HG02852 (cell line): ENCODE data around the gene PLD5.
"Not testable (repeated sequence)": the region's sequence is repeated elsewhere in the genome, so short reads cannot be mapped to it uniquely, and the experiment has no call there.

Source experiments
- ATAC-seq: cut with Tn5 transposase; IDR thresholded peaks from one replicate; pipeline ENCODE4 v1.9.1; 2021; ENCODE audit warnings: mild to moderate bottlenecking, moderate library complexity; ENCODE audit not compliant: unreplicated experiment

Gene PLD5

DNA sequence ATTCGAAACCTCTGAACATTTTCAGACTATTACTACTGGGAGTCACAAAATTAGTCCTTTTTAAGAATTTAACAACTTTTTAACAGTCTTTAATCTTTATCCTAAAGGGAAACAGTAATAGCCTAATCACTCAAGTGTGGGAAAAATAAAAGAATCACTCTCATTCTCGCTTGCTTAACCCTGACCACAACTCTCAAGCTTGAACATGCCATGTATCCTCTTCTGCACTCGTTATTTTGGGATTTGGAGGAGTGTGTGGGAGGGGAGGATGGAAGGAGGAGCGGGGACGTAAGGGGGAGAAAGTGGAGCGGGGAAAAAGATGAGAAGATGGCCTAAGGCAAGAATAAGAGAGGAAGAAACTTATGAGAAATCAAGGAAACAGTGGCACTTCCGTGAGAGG lies 215.8 kb downstream of the PLD5 start:
- ATAC-seq, result not testable (repeated sequence)

DNA sequence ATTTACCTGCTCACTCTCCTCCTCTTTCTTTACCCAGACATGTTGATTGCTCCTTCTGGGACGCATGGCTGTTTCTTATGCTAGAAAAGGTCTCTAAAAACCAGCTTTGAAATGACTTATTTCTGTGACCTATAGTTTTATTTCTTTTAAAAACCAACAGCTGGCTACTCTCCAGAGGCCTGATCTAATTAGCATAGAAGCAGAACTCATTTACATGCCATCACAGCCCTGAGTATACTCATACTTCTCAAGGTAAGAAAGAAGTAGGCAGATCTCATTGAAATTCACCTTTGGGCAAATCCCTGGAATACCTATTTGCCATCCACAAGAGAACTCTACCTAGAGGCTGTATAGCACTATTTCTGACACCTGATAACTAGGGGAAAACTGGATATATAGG lies 230.7 kb downstream of the PLD5 start:
- not testable (repeated sequence) for ATAC-seq

DNA sequence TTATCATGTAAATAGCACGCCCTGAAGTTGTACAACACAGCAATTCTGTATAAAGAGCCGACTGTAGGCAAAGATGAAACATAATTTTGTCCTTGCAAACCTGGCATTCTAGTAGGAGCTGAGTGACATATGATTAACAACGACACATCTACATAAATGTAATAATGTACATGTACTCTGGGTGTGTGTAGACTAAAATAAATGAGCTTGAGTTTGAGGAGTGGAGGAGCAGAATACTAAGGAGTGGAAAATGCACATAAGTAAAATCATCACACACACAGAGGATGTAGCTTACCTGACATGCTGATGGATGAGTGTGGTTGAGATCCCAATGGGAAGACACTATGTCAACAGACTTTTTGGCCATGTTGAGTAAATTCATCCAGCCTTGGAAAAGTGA lies 236.4 kb downstream of the PLD5 start:
- not testable (repeated sequence) for ATAC-seq

- not testable (repeated sequence) for ATAC-seq
Observed at GRCh38 chr1:242282758-242283485, 241.6 kb downstream of the PLD5 start.

- not testable (repeated sequence) for ATAC-seq
Observed at GRCh38 chr1:242278406-242278805, 246.1 kb downstream of the PLD5 start.

DNA sequence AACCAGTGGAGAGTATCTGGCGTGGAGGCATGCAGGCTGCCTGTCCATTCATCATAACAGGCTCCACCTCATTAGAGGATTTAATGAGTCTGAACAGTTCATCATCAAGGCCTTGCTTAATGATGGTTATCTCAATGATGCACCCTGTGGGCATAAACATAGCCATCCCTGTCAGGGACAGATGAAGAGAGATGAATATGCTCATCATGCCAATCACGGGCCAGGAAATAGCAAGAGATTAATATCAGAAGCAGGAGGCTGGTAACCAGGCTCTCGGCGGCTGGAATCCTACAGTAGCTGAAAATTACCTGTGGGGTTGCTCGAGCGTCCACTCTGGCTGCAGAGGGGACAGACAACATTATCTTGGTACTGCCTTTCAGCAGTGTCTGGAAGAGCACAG lies 247.7 kb downstream of the PLD5 start:
- not testable (repeated sequence) for ATAC-seq

- not testable (repeated sequence) for ATAC-seq
Observed at GRCh38 chr1:242267004-242267403, 257.5 kb downstream of the PLD5 start.

DNA sequence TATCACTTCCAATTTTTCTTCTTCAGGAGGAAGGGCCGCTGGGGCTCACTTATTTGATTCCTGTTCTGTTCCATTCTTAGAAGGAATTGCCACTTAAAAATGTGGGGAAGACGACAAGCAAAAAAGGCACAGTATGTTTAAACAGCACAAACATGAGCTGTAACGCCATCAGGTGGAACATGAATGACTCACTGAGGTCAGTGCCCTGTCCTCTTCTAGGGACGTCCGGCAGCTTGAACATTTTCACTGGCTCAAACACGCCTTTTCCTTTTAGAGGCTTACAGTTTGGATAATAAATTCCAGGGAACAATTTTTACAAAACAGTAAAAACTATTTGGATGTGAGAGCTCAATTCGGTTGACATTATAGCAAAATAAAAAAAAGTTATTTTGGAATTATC lies 260.1 kb downstream of the PLD5 start:
- not testable (repeated sequence) for ATAC-seq

DNA sequence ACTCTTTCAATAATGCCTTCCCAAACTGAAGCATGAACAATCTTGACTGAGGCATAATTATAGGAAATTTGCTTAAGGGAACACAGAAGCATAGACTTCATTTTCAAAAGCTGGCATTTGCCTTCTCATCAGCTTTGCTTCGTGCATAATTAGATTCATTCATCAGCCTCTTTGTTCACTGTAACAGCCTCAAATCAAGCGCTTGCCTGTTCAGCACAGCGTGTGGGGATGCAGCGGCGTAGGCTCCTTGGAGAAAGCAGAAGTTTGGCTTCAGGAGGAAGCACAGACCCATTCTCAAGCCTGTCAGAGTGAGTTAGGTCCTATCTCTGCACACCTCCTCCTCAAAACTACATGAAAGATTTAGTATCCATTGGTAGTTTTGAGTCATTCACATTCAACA lies 279.2 kb downstream of the PLD5 start:
- ATAC-seq, result no peak

GRCh38 chr1:242243472-242243871 lies 281.0 kb downstream of the PLD5 start:
- ATAC-seq, result peak; percentile 86

GRCh38 chr1:242242983-242243382 lies 281.5 kb downstream of the PLD5 start:
- peak; percentile 7 for ATAC-seq

DNA sequence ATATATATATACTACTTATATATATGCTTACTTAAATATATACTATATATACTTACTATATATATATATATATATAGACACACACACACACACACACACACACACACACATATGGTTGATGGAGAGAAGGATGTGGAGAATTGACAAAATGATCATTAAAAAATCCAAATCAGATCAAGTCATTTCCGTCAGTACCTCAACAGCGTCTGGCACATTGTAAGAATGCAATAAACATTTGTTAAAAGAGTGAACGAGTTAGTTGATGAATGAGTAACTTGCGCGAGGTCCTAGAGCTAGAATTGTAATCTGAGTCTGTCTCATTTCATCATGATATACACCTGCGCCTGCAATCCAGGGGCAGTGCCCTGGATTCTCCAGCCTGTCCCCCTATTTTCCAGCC lies 282.6 kb downstream of the PLD5 start:
- no peak for ATAC-seq

- ATAC-seq, result no peak
Observed at GRCh38 chr1:242240691-242241090, 283.8 kb downstream of the PLD5 start.

DNA sequence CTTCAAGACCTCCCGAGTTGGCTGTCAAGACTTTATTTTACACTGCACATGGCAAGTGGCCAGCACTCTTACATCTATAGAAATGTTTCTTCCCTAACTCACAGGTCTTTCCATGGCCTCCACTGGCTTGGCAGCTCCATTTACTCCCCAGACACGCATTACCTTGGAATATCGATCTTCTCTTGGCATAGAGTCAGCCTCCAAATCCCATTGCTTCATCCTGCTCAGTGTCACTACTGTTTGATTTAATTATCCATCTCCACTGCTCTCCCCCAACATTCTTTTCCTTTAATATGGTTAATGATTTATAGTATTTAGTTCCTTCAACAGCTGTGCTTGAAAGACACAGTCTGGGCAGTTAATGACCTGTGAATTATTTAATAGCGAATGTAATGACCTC lies 284.4 kb downstream of the PLD5 start:
- no peak for ATAC-seq

DNA sequence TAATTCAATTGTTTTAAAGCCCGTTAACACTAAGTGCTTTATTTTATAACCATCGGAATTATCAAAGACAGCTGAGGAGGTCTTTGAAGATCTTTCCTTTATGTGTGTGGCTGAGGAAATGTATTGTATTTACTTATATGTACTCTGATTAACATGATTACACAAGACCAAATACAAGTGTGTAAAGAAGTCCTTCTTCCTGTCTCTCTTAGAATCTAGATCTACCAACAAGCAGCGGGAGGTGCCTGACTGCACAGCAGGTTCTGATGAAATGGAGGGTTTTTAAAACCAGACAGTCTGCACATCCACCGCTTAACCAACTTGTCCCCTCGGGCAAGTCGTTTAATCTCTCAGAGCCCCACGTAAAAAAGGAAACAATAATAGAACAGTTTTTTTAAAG lies 285.1 kb downstream of the PLD5 start:
- ATAC-seq, result no peak

GRCh38 chr1:242237051-242237450 lies 287.4 kb downstream of the PLD5 start:
- no peak for ATAC-seq

- no peak for ATAC-seq
Observed at GRCh38 chr1:242228991-242229390, 295.5 kb downstream of the PLD5 start.

DNA sequence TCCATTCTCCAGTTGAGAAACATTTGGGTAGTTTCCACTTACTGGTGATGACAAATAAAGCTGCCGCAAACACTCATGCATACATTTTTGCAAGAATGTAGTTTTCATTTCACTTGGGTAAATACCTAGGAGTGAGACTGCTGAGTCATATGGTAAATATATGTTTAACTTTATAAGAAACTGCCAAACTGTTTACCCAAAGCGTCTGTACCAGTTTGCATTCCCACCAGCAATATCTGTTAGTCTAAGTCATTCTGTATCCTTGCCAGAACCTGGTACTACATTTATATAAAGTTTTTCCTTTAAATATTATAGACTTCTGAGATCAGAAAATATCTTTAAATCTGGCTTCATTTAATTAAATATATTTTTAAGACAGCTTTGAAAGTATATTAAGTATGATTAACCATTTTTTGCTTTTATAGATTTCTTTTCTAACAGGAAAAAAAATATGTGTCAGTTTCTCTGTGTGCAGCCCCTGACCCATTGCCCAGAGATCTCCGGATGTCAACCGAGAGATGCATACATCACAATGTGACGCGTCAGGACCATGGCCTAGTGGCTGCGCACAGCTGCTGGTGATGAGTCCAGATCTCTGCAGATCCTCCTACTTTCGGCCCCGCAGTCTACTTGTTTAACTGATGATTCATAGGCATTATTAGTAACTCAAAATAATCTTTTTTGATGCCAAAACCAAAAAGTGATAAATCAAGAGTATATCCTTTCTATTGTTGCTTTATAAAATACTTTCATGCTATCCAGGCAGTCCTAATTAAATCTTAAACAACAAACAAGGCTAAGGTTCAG lies 298.5 kb downstream of the PLD5 start:
- peak; percentile 77 for ATAC-seq

DNA sequence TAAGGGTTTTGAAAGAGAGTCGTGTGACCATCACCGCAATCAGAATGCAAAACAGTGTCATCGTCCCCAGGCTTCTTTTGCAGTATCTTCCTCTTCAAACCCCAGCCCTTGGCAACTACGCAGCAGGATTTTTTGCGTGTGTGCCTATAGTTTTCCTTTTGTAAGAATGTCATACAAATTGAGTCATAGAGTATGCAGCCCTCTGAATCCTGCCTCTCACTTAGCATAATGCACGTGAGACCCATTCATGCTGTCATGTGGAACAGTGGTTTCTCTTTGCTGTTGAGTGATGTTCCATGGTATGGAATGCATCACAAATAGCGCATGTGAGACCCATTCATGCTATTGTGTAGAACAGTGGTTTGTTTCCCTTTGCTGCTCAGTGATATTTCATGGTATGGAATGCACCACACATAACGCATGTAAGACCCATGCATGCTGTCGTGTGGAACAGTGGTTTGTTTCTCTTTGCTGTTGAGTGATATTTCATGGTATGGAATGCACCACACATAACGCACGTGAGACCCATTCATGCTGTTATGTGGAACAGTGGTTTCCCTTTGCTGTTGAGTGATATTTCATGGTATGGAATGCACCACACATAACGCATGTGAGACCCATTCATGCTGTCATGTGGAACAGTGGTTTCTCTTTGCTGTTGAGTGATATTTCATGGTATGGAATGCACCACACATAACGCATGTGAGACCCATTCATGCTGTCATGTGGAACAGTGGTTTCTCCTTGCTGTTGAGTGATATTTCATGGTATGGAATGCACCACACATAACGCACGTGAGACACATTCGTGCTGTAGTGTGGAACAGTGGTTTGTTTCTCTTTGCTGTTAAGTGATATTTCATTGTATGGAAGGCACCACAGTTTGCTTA lies 299.4 kb downstream of the PLD5 start:
- not testable (repeated sequence) for ATAC-seq

- no peak for ATAC-seq
Observed at GRCh38 chr1:242224461-242224860, 300.0 kb downstream of the PLD5 start.

GRCh38 chr1:242219905-242220304 lies 304.6 kb downstream of the PLD5 start:
- ATAC-seq, result no peak
